ENCODE data around the gene SEMA3C. TPM values are rescaled to one million over a fixed set of nuclear protein-coding genes. Genes with fewer than 3 reads are reported as not detected.

The SEMA3C gene
- total and polyA plus RNA-seq, 12 donors, result 2.4 to 20.5 (median 6.2) TPM

DNA sequence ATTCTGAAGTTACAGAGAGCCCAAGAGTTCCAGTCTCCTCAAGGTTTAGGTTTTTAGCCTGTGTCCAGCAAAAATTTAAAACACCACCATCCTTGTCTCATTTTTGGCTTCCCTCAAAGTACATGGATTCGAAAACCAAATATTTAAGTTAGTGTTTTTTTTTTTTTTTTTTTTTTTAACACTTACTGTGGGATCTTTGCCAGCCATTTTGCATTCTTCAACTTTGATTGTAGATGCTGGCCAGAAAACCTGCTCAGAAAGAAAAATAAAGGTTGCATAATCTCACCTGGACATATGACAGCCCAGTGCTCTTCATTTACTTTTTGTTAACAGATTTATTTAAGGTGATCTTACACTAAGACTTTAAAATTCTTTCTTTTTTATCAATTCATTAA is 91.6 kb downstream of the SEMA3C start:
- Histone ChIP-seq H3K27me3 (no peaks in the 10 kb centered on the region), H3K36me3 (replicated peaks in 1 of 2) (no peaks in the 10 kb centered on the region), H3K27ac (no peak overlapping the region), H3K4me1 (replicated peaks in 1 of 2) (no peaks in the 10 kb centered on the region), H3K9me3 (replicated peaks in 1 of 3) (no peaks in the 10 kb centered on the region), H3K4me3 (no peak overlapping the region)
- TF ChIP-seq POLR2A (IDR thresholded peaks at IDR 0.05), result no peak
- TF ChIP-seq, protein P1, sequence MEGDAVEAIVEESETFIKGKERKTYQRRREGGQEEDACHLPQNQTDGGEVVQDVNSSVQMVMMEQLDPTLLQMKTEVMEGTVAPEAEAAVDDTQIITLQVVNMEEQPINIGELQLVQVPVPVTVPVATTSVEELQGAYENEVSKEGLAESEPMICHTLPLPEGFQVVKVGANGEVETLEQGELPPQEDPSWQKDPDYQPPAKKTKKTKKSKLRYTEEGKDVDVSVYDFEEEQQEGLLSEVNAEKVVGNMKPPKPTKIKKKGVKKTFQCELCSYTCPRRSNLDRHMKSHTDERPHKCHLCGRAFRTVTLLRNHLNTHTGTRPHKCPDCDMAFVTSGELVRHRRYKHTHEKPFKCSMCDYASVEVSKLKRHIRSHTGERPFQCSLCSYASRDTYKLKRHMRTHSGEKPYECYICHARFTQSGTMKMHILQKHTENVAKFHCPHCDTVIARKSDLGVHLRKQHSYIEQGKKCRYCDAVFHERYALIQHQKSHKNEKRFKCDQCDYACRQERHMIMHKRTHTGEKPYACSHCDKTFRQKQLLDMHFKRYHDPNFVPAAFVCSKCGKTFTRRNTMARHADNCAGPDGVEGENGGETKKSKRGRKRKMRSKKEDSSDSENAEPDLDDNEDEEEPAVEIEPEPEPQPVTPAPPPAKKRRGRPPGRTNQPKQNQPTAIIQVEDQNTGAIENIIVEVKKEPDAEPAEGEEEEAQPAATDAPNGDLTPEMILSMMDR (IDR thresholded peaks at IDR 0.05), result no peak
- DNase-seq, result no peak
- WGBS, 4 donors, result 36 to 60% (median 41%) methylated on average over 1 of the region's 1 CpG
- intact Hi-C loops (cut with DNase I), result no loop called here

DNA sequence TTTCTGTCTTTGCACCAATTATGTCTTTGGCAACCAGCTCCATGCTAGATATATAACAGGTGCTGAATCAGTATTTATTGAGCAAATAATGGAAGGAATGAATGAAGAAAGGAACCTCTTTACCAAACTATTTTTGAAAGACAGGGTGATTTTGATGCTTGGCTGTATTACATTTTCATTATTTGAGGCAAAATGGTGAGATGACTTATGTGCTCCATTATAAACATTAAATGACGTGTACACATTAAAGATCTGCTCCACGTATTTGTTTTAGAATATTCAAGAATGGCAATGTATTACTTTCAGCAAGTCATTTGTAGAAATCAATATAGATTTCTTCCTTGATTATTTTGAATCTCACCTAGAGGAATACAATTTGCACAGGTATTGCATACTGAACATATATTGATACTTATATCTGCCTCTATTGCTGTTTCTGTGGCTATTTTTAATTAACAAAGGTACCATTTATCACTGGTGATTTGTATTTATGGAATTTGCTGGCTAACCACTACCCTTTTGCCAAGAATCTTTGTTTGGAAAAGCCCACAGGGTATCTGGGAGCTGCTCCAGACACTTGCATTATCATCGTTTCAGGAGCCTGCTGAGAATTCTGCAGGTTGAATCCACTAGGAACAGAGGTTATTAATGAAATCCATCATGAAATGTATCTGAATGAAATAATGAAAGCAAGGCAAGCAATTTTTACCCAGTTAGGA is 92.2 kb downstream of the SEMA3C start:
- no peaks in the 10 kb centered on the region for H3K9me3 ChIP-seq (replicated peaks in 1 of 3)
- WGBS, 4 donors, result 65 to 78% (median 73%) methylated on average over 3 of the region's 3 CpGs
- H3K4me1 ChIP-seq (replicated peaks in 1 of 2), result no peaks in the 10 kb centered on the region
- no peak for DNase-seq
- intact Hi-C loops (cut with DNase I), result no loop called here
- H3K27me3 ChIP-seq, result no peaks in the 10 kb centered on the region
- H3K27ac ChIP-seq, result no peak overlapping the region
- no peak for TF ChIP-seq POLR2A (IDR thresholded peaks at IDR 0.05)
- TF ChIP-seq, protein P1 (IDR thresholded peaks at IDR 0.05), result no peak
- H3K36me3 ChIP-seq (replicated peaks in 1 of 2), result no peaks in the 10 kb centered on the region
- no peak overlapping the region for H3K4me3 ChIP-seq

DNA sequence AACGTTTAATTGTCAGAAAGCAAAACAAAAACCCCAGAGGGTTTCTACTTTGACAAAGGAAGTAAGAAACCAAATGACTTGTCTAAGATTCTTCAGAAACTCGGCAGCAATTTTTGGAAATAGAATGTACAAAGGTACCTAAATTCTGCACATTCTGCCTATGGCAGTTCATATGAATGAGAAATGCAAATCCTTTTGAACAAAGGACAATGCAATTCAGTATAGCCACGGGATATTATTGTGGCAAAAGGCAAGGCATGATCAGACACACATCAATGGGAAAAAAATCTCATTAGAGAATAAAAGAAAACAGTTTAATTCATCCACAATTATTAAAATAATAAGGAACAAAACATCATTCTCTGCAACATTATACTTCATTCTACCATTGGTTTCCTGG is 93.4 kb downstream of the SEMA3C start:
- Histone ChIP-seq H3K27me3 (no peaks in the 10 kb centered on the region), H3K27ac (no peak overlapping the region), H3K4me1 (replicated peaks in 1 of 2) (no peaks in the 10 kb centered on the region), H3K36me3 (replicated peaks in 1 of 2) (no peaks in the 10 kb centered on the region), H3K4me3 (no peak overlapping the region), H3K9me3 (replicated peaks in 1 of 3) (no peaks in the 10 kb centered on the region)
- DNase-seq, result no peak
- no peak for TF ChIP-seq POLR2A (IDR thresholded peaks at IDR 0.05)
- TF ChIP-seq, protein P1 (IDR thresholded peaks at IDR 0.05), result no peak
- WGBS, 4 donors, result 56 to 71% (median 63%) methylated on average over 3 of the region's 3 CpGs
- intact Hi-C loops (cut with DNase I), result no loop called here

DNA sequence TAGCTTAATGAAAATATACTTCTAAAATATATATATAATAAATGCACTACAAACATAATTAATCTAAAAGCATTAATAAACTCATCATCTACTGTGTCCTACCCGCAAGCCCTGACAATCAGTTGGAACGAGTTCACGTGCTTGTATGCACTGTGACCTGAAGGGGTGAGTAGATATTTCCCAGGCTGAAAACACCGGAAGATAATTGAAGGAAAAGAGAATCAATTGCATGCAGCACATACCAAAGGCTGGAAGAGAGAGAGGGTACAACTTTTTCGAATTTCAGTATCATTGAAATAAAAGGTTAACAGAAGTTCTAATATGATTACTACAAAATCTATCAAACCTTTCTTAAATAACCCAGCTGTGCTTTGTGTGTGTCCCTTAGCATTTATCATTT is 94.6 kb downstream of the SEMA3C start:
- H3K4me1 ChIP-seq (replicated peaks in 1 of 2), result no peaks in the 10 kb centered on the region
- no peaks in the 10 kb centered on the region for H3K27me3 ChIP-seq
- no peak overlapping the region for H3K27ac ChIP-seq
- no peak for TF ChIP-seq POLR2A (IDR thresholded peaks at IDR 0.05)
- 74 to 78% (median 76%) methylated on average over 5 of the region's 5 CpGs for WGBS, 4 donors
- H3K4me3 ChIP-seq, result no peak overlapping the region
- H3K36me3 ChIP-seq (replicated peaks in 1 of 2), result no peaks in the 10 kb centered on the region
- no peak for DNase-seq
- H3K9me3 ChIP-seq (replicated peaks in 1 of 3), result no peaks in the 10 kb centered on the region
- intact Hi-C loops (cut with DNase I), result no loop called here

DNA sequence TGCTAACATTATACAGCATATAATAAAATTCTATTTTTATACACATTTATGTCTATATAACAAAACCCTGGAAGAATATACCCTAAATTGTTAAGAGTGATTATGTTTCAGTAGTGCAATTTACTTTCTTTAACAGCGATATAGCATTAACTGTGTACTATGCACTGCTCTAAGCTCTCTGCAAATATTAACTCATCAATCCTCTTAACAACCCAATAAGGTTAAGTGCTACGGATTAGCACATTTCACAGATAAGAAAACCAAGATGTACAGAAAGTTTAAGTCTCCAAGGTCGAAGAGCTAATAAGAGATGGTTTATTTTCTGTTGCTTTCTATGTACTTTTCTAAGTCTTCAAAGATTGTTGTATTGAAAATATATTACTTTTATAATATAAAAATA is 95.8 kb downstream of the SEMA3C start:
- H3K27ac ChIP-seq, result no peak overlapping the region
- no peaks in the 10 kb centered on the region for H3K4me1 ChIP-seq (replicated peaks in 1 of 2)
- no peaks in the 10 kb centered on the region for H3K9me3 ChIP-seq (replicated peaks in 1 of 3)
- WGBS, 4 donors, result 74 to 85% (median 79%) methylated on average over 3 of the region's 3 CpGs
- intact Hi-C loops (cut with DNase I), result no loop called here
- H3K36me3 ChIP-seq (replicated peaks in 1 of 2), result no peaks in the 10 kb centered on the region
- no peak for DNase-seq
- no peak overlapping the region for H3K4me3 ChIP-seq
- no peaks in the 10 kb centered on the region for H3K27me3 ChIP-seq
- TF ChIP-seq POLR2A (IDR thresholded peaks at IDR 0.05), result no peak
- TF ChIP-seq, protein P1 (IDR thresholded peaks at IDR 0.05), result no peak
